Muscle of leg (tissue), 11 donors: ENCODE data around the gene LEMD3. TPM values are rescaled to one million over a fixed set of nuclear protein-coding genes. Genes with fewer than 3 reads are reported as not detected.
"Not testable (repeated sequence)": the region's sequence is repeated elsewhere in the genome, so short reads cannot be mapped to it uniquely, and the experiment has no call there.

Source experiments
- DNase-seq: peaks from one replicate; pipeline ENCODE4 v3.0.0; 2013
- H3K27ac ChIP-seq: one replicate; pipeline ENCODE4 v1.5.1; 2013; ENCODE audit warnings: mild to moderate bottlenecking, low read length, control low read depth
- H3K27me3 ChIP-seq: one replicate; pipeline ENCODE4 v1.6.1; 2013; ENCODE audit warnings: low read length; ENCODE audit not compliant: control insufficient read depth, insufficient read depth
- H3K36me3 ChIP-seq: one replicate; pipeline ENCODE4 v1.6.1; 2013; ENCODE audit warnings: low read length; ENCODE audit not compliant: control insufficient read depth, insufficient read depth
- H3K4me1 ChIP-seq: one replicate; pipeline ENCODE4 v1.6.1; 2013; ENCODE audit warnings: low read length; ENCODE audit not compliant: control insufficient read depth, insufficient read depth
- H3K4me3 ChIP-seq: one replicate; pipeline ENCODE4 v1.5.1; 2013; ENCODE audit warnings: low read length, control low read depth
- H3K9me3 ChIP-seq: replicated peaks from 2 replicates; pipeline ENCODE4 v1.6.1; 2013; ENCODE audit warnings: low read depth, low read length; ENCODE audit not compliant: control insufficient read depth
- WGBS: methylation state at CpG from one replicate; pipeline ENCODE4 v1.1.5; 2013; ENCODE audit warnings: missing lambda C conversion rate; ENCODE audit not compliant: insufficient coverage; 5-methylcytosine and 5-hydroxymethylcytosine counted together
- polyA plus RNA-seq, 8 donors: library from polyadenylated mRNA; unstranded; fragments of 120-200 nt; gene quantifications; one replicate each; pipeline versions ENCODE4 v1.2.1 to v1.2.3, GENCODE V29; 2013; ENCODE audit warnings: inconsistent platforms in 1 of 8, low replicate concordance in 1 of 8; ENCODE audit not compliant: insufficient read length in 8 of 8, insufficient read depth in 1 of 8
- total RNA-seq: library from RNA; stranded (reverse); fragments of 120-200 nt; gene quantifications from one replicate; pipeline ENCODE4 v1.2.4, GENCODE V29; 2013

Gene LEMD3
- total and polyA plus RNA-seq, 9 donors, result 16.8 to 22.5 (median 18.9) TPM

DNA sequence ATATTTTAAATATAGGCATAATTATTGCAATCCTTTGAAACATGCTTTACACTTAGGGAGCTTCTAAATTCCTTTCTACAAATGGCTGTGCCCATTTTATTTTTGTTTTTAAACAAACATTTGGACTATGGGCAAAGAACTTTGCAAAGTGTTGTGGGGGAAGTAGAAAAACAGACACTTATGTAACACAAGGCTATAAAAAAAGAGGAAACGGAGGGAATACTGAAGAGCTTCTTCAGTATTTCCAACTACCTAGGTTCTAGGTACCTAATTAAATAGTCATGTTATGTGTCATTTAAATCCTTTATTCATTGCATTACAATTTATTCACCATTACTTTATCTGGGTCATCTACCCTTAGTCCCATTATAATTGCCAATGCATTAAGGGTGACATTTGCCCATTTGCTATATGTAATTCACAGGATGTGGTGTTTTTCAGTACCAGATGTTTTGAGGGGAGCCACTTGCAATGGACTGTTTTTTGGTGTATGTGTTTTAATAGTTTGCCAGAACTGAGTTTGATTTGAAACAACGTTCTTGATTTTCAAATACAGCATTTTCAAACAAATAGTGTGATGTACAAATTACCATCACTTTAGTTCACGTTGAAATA, 107.6 kb downstream of the LEMD3 start:
- Histone ChIP-seq H3K9me3 (no peaks in the 10 kb centered on the region), H3K27me3 (peaks cover 5% of the 10 kb centered on the region), H3K36me3 (no peaks in the 10 kb centered on the region), H3K4me1 (peaks cover 5% of the 10 kb centered on the region), H3K4me3 (no peak overlapping the region), H3K27ac (no peak overlapping the region)
- no CpG with 5 or more reads among the region's 3 CpGs for WGBS
- no peak for DNase-seq

DNA sequence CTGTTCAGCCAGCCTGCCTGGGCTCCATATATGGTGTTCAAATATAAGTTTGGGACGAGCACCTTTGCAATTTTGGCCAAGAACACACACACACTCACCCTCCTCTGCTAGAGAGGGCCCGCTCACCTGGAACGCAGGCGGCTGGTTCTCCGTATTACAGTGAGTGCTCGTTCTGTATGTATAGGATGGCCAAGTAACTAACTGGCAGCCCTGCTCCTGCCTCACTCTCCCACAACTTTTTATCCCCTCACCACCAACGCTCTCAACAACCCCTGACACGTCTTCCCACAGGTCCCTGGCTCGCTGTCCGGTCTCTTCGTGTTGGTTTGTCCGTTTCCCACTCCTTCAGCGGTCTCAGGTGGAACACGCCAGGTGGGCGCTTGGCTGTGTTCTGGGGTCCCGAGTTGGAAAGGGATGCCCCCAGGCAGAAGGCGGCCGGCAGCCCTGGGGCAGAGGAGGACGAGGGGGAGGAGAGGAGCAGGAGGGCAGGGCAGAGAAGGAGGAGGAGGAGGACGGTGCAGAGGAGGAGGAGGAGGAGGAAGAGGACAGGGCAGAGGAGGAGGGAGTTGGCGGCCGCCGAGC, 108.7 kb downstream of the LEMD3 start:
- 7% methylated on average over 17 of the region's 23 CpGs for WGBS
- H3K36me3 ChIP-seq, result no peaks in the 10 kb centered on the region
- H3K4me3 ChIP-seq, result peak overlapping the region; percentile 60
- DNase-seq, result no peak
- H3K27me3 ChIP-seq, result peaks cover 5% of the 10 kb centered on the region
- peak overlapping the region; percentile 59 for H3K27ac ChIP-seq
- no peaks in the 10 kb centered on the region for H3K9me3 ChIP-seq
- peaks cover 5% of the 10 kb centered on the region for H3K4me1 ChIP-seq

- Histone ChIP-seq H3K4me3 (peak within 1 kb of the TSS; percentile 60), H3K4me1 (peaks cover 5% of the 10 kb centered on the region), H3K27me3 (peaks cover 5% of the 10 kb centered on the region), H3K27ac (peak within 1 kb of the TSS; percentile 79), H3K36me3 (no peaks in the 10 kb centered on the region), H3K9me3 (no peaks in the 10 kb centered on the region)
- WGBS, result under 1% methylated on average over 81 of the region's 85 CpGs
- DNase-seq, result peak; percentile 88
Observed at GRCh38 chr12:65278576-65279368, 109.4 kb downstream of the LEMD3 start, which contains the start of gene MSRB3. Gene MSRB3, plus strand, starts transcription at chr12:65278683. Its CDS starts 29,897 bp downstream, at chr12:65308580.

- no peaks in the 10 kb centered on the region for H3K36me3 ChIP-seq
- no peak for DNase-seq
- peaks cover 5% of the 10 kb centered on the region for H3K27me3 ChIP-seq
- no peaks in the 10 kb centered on the region for H3K9me3 ChIP-seq
- H3K27ac ChIP-seq, result peak overlapping the region; percentile 48
- H3K4me1 ChIP-seq, result peaks cover 5% of the 10 kb centered on the region
- 0% methylated on average over 16 of the region's 23 CpGs for WGBS
- peak overlapping the region; percentile 60 for H3K4me3 ChIP-seq
Observed at GRCh38 chr12:65279369-65280112, 110.2 kb downstream of the LEMD3 start.

DNA sequence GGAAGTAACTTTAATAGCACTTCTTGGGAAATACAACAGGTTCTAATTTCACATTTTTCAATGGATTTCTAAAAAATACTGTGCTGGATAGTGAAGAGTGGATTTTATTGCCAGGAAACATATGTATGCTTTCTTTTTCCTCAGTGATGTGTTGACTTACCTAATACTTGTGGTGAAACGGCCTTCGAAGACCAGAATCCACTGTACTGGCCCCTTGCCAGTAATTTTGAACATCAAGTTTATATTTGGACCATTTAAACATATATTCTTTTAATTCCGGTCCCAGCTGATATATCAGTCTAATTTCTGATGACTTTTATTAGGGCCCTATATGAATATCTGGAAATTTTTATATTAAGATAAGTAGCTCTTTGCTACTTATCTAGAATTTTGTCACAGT, 110.9 kb downstream of the LEMD3 start:
- no peaks in the 10 kb centered on the region for H3K9me3 ChIP-seq
- peaks cover 5% of the 10 kb centered on the region for H3K27me3 ChIP-seq
- no peak for DNase-seq
- WGBS, result no CpG with 5 or more reads among the region's 3 CpGs
- H3K4me3 ChIP-seq, result no peak overlapping the region
- peaks cover 5% of the 10 kb centered on the region for H3K4me1 ChIP-seq
- H3K36me3 ChIP-seq, result no peaks in the 10 kb centered on the region
- no peak overlapping the region for H3K27ac ChIP-seq

- Histone ChIP-seq H3K27ac (no peak overlapping the region), H3K27me3 (peaks cover 2% of the 10 kb centered on the region), H3K9me3 (no peaks in the 10 kb centered on the region), H3K4me1 (peaks cover 4% of the 10 kb centered on the region), H3K4me3 (no peak overlapping the region), H3K36me3 (no peaks in the 10 kb centered on the region)
- WGBS, result no CpG with 5 or more reads among the region's 1 CpG
- DNase-seq, result no peak
Observed at GRCh38 chr12:65282840-65283239, 113.5 kb downstream of the LEMD3 start.

DNA sequence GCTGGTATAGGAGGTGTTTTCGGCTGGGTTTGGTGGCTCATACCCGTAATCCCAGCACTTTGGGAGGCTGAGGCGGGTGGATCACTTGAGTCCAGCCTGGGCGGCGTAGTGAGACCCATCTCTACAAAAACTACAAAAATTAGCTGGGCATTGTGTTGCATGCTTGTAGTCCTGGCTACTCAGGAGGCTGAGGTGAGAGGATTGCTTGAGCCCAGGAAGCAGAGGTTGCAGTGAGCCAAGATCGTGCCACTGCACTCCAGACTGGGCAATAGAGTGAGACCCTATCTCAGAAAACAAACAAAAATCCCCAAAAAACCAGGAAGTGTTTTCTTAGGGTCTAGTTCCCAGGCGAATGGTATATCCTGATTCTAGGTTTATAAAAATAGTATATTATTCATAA, 116.1 kb downstream of the LEMD3 start:
- H3K27me3 ChIP-seq, H3K27ac ChIP-seq, H3K36me3 ChIP-seq, H3K9me3 ChIP-seq, H3K4me3 ChIP-seq, H3K4me1 ChIP-seq, DNase-seq: not testable (repeated sequence)
- WGBS, result 100% methylated on average over 1 of the region's 7 CpGs

GRCh38 chr12:65287426-65287825, 118.0 kb downstream of the LEMD3 start:
- Histone ChIP-seq H3K4me3 (no peak overlapping the region), H3K27ac (no peak overlapping the region), H3K9me3 (no peaks in the 10 kb centered on the region), H3K4me1 (no peaks in the 10 kb centered on the region), H3K27me3 (no peaks in the 10 kb centered on the region), H3K36me3 (no peaks in the 10 kb centered on the region)
- DNase-seq, result no peak
- WGBS, result no CpG with 5 or more reads among the region's 2 CpGs

- WGBS, result 100% methylated on average over 2 of the region's 2 CpGs
- DNase-seq, result no peak
Observed at GRCh38 chr12:65292241-65292640, 122.9 kb downstream of the LEMD3 start.

DNA sequence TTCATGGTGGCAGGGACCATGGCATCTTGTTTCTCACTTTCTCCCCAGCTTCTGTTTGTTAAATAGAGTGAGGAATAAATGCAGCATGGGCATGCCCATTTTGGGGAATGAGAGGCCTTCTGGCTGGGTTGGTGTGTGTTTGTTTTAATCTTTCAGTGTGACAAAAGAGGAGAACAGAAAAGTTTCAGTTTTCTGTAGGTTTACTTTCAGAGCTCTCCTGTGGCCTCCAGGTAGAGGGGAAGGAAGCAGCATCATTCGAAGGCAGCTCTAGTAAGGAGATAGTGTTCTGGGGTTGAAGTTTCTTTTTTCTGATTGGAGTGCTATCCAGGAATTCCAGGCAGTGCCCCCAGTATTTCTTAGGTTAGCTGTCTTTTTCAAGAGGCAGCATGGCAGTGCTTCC, 124.4 kb downstream of the LEMD3 start:
- Histone ChIP-seq H3K27ac (no peak overlapping the region), H3K4me1 (no peaks in the 10 kb centered on the region), H3K4me3 (no peak overlapping the region), H3K36me3 (no peaks in the 10 kb centered on the region), H3K27me3 (no peaks in the 10 kb centered on the region), H3K9me3 (no peaks in the 10 kb centered on the region)
- DNase-seq, result no peak
- 100% methylated on average over 1 of the region's 1 CpG for WGBS

More at GRCh38 chr12:65292241-65292640, 122.9 kb downstream of the LEMD3 start:
- Histone ChIP-seq H3K27me3 (no peaks in the 10 kb centered on the region), H3K4me3 (no peak overlapping the region), H3K36me3 (no peaks in the 10 kb centered on the region), H3K4me1 (no peaks in the 10 kb centered on the region), H3K27ac (no peak overlapping the region), H3K9me3 (no peaks in the 10 kb centered on the region)
